Measurements from ENCODE around the gene SCN2B.
"Not testable (repeated sequence)": the region's sequence is repeated elsewhere in the genome, so short reads cannot be mapped to it uniquely, and the experiment has no call there.

Gene SCN2B

GRCh38 chr11:118205606-118206378, 29.4 kb upstream of the SCN2B start:
- DNase-seq: no peak

GRCh38 chr11:118202599-118203422, 26.4 kb upstream of the SCN2B start:
- DNase-seq: no peak

- DNase-seq: no peak
Observed at GRCh38 chr11:118201966-118202365, 25.5 kb upstream of the SCN2B start.

- no peak for DNase-seq
Observed at GRCh38 chr11:118200901-118201680, 24.7 kb upstream of the SCN2B start.

GRCh38 chr11:118200497-118200896, 24.1 kb upstream of the SCN2B start:
- no peak for DNase-seq

- DNase-seq: no peak
Observed at GRCh38 chr11:118199135-118199534, 22.7 kb upstream of the SCN2B start.

- DNase-seq: peak; percentile 62
Observed at GRCh38 chr11:118198370-118198769, 21.9 kb upstream of the SCN2B start.

GRCh38 chr11:118194835-118195627, 18.6 kb upstream of the SCN2B start:
- DNase-seq: peak; percentile 57

- no peak for DNase-seq
Observed at GRCh38 chr11:118193910-118194566, 17.6 kb upstream of the SCN2B start.

GRCh38 chr11:118192817-118193216, 16.4 kb upstream of the SCN2B start:
- not testable (repeated sequence) for DNase-seq

- not testable (repeated sequence) for DNase-seq
Observed at GRCh38 chr11:118190942-118191506, 14.6 kb upstream of the SCN2B start.

GRCh38 chr11:118186346-118187107, 10.1 kb upstream of the SCN2B start:
- no peak for DNase-seq

GRCh38 chr11:118184784-118185579, 8.5 kb upstream of the SCN2B start:
- no peak for DNase-seq

- not testable (repeated sequence) for DNase-seq
Observed at GRCh38 chr11:118183691-118184090, 7.3 kb upstream of the SCN2B start.

- DNase-seq: no peak
Observed at GRCh38 chr11:118180300-118180703, 3.9 kb upstream of the SCN2B start.

- DNase-seq: no peak
Observed at GRCh38 chr11:118176778-118177134, 317 bp upstream of the SCN2B start.

GRCh38 chr11:118175031-118175992, 1.1 kb downstream of the SCN2B start:
- no peak for DNase-seq

- DNase-seq: no peak
Observed at GRCh38 chr11:118174006-118174567, 2.4 kb downstream of the SCN2B start.
